GM21528 (cell line): ENCODE results near the gene STRADA.

ENCODE experiments used
- ATAC-seq: cut with Tn5 transposase; IDR thresholded peaks from one replicate; pipeline ENCODE4 v1.9.1; 2021; ENCODE audit warnings: mild to moderate bottlenecking, moderate library complexity; ENCODE audit not compliant: unreplicated experiment, low FRiP score

Gene STRADA

DNA sequence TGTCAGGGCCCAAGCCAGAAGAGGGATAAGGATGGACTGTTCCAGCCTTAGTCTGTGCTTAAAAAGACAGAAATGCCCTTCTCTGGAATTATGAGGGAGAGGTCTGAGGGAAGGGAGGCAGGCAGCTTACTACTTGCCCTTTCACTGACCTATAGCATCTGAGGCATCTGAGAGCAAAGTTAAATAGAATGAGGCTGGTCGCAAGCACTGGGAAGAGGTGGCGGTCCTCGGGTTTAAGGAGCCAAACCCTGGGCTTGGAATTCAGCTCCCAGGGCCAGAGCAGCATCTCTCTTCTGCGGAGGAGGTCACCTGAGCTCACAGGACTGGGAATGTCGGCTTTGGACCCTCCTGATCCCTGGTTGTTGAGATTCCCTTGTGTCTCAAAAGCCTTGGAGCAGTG, 38.6 kb downstream of the STRADA start:
- no peak for ATAC-seq

- no peak for ATAC-seq
Measured at GRCh38 chr17:63702721-63703015, 38.9 kb downstream of the STRADA start.

GRCh38 chr17:63701868-63702720, 39.5 kb downstream of the STRADA start:
- no peak for ATAC-seq

DNA sequence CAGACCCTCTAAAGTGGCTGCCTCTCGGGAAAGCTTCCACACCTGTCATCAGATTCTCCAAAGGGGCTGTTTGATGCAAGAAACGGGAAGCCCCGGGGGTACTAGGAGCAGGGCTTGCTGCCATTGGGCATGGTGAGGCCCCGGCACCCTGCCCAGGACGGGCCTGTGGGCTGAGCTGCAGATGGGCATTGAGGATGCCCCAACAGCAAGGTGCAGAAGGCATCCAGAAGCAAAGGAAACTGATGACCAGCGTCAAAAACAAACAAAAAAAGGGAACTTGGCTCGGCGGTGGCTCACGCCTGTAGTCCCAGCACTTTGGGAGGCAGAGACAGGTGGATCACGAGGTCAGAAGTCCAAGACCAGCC, 40.2 kb downstream of the STRADA start:
- no peak for ATAC-seq

DNA sequence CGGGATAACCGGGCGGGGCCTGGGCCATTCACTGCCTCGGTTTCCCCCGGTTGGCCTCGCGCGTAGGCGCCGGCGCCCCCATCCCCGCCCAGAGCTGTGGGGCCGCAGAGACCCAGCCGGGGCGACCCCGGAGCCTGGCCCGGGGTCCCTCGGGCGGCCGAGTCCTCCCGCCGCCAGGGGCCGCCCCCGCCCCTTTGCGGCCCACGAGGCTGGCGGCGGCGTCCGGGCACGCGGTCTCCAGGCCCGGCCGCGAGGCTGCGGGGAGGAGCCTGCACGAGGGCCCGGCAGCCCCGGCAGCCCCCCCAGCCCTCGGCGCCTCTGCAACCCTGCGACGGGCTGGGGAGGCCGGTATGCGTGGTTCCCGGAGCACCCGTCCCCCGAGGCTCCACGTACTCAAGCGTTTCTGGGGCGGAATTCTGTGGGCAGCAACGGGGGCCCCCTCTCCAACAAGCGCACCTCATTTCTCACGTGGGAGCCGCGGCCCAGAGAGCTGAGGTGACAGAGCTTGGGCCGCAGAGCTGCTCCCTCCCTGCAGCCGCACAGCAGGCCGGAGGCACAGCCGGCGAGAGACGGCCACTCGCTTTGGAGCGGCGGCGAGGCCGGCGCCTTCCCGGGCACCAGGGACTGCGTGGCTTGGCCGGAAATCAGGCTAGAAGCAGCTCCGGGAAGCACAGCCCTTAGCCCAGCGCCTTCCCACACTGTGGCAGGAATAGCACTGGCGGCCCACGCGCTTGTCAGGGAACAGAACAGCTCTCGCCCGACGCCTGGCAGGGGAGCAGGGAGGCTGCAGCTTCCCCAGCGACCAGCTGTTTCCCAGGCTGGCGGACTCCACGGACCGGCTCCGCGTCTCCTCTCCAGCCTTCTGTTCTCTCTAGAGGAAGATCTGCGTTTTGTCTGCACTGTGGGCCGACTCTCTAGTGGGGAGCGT, 40.8 kb downstream of the STRADA start:
- no peak for ATAC-seq

DNA sequence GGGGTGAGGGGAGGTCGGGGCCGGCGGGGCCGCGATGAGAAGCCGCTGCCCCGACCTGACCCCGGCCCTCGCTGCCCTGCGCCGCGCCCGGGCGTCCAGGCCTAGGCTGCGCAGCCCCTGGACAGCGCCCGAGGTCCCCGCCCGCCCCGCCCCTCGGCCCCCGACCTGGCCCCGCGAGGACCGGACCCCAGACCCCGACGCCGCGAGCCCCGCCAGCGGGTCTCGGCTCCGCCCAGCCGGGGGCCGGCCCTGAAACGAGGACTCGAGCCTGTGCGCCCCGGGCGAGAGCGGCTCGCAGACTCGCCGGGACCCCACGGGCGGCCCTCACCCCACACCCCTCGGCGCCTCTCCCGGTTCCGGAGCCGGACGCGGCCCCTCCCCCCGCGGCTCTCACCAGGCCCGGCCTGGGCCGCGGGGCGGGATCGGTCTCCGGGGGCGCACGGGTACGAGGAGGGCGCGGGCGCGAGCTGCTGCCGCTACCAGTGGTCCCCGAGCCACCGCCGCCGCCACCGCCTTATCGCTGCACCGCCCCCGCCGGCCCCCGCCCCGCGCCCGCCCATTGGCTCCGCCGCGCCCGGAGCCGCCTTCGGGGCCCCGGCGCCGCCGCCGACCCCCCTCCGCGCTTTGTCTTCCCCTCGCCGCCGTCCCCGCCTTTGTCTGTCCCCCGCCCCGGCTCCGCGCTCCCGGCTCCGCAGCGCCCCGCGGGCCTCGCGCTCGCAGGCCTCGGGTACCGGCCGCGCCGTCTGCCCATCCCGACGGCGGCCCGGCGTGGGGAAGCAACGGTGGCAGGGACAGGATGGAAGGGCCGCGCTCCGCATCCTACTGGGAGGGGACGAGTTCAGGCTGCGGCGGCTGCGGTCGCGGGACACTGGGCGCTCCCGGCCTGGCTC, 41.7 kb downstream of the STRADA start, which contains the start of gene LIMD2:
Gene LIMD2 (minus strand): TSS at position 488 of the 890 bp plus-strand sequence. CDS start 827 bp downstream, outside the sequence.
- ATAC-seq, result peak; percentile 8

DNA sequence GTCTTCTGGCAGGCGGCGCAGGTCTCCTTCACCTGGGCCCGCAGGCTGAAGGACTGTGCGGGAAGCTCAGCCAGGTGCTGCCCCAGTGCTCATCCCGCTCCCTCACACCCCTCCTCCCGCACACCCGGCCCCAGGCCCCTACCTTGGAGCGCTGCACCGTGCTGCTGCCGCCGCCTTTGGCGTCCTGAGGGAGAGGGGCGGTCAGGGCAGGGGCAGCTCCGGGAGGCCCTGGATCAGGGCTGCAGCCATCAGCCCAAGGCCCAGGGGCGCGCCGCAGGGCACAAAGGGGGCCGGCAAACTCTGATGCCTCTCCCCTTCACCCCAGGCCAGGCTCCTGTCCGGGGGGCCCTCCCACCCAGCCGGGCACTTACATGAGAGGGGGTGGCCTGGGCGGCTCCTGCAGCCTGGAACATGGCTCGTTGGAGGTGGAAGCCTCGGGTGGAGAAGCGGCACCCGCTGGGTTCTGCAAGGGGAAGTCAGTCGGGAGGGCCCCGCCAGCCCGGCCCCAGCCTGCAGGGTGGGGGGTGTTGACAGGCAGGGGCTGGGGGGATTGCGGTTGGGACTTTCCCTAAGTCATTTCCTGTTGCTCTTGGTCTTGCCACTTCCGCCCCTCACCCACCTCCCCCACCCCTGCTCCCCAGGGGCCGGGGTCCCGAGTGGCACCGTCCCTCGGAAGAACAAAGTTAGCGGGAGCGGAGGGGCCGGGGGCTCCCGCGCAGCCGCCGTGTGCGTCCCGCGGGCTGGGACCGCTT, 42.5 kb downstream of the STRADA start:
- ATAC-seq, result peak; percentile 30

- ATAC-seq, result no peak
Measured at GRCh38 chr17:63698381-63698885, 43.2 kb downstream of the STRADA start.

- ATAC-seq, result peak; percentile 19
Measured at GRCh38 chr17:63697341-63698286, 44.0 kb downstream of the STRADA start.

DNA sequence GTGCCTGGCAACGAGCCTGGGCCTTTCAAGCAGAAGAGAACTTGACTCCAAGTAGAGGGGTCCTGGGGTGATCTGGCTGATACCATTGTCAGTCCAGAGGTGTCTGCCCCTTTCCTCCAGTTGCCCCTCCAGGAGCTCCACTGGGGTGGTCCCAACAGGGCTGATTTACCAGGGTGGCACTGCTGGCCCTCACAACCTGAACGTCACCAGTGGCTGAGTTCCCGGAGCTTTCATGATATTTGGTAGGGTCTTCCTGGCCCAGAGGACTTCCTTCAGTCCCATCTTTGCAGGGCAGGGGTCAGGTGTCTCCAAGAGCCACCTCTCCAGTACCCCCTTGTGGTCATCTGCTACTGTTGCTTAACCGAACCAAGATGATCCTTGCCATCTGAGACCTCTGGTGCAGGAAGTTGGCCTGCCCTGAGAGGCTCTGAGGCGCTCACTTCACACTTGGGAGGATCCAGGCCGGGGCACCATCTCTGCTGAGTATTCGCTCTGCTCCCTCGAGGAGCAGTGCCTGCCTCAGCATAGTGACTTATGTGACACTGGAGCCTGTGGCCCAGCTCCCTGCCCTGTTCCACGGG, 45.1 kb downstream of the STRADA start:
- ATAC-seq, result no peak

GRCh38 chr17:63695889-63696288, 45.7 kb downstream of the STRADA start:
- ATAC-seq, result no peak

DNA sequence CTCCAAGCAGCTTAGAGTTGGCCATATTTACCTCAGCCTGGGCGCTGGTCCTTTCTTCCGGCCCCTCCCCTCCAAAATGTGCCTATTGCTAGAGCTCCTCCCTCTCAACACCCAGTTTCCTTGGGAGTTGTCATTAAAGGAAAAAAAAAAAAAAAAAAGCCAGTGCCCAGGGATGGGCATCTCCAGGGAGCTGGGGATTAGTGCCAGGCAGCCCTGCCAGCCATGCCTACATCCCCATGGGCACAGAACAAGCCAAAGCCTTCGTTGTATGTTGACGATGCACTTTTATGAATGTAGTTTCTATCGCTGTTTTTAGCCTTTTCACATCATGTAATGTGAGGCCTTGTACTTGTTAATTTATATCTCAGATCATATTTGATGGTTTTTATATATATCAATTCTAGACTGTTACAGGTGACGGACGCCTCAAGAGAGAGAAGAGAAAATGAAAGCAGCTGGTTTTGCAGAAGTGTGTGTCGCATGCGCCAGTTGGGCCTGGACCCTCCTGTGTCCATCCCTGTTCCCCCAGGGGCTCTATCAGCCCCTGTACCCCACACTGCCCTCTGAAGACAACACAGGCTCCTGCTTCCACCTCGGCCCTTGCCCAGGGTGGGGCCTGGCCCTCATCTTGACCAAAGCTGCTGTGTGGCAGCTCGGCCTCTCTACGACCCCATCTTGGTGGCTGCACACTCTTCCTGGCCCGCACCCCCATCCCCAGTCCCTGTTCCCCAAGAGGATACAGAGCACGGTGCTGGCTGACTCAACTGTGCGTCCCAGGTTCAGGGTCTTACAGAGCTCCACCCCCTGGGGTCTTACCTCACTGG, 46.4 kb downstream of the STRADA start:
- ATAC-seq, result no peak

- no peak for ATAC-seq
Measured at GRCh38 chr17:63694229-63694949, 47.2 kb downstream of the STRADA start.

GRCh38 chr17:63693411-63694113, 48.0 kb downstream of the STRADA start:
- no peak for ATAC-seq

DNA sequence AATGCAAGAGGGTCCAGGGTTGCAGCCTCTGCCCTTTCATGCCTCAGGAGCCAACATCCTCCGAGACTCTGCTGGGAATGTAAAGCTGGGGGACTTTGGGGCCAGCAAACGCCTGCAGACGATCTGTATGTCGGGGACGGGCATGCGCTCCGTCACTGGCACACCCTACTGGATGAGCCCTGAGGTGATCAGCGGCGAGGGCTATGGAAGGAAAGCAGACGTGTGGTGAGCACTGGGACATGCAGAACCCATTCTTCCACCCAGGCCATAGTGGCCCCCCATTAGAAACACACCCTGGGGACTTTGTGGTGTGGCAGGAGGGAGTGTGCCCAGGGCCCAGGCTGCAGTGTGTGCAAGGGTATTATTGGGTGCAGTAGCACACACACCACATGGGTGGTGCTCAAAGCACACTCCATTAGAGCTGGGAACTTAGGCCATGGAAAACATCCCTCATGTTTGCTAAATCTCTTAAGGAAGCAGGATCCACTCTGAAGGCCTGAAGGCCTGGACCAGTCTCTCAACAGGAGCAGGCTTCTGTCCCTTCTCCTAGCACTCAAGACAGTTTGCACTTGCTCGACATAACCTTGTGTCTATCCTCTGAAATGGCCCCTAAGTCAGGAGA, 49.3 kb downstream of the STRADA start:
- no peak for ATAC-seq

GRCh38 chr17:63689479-63689878, 52.1 kb downstream of the STRADA start:
- ATAC-seq, result no peak
